PC-9 (cell line): ENCODE data around the gene CCNF.

Source experiments
- EZH2 ChIP-seq: fragments of 200-600 bp; sonication (generic); IDR thresholded peaks from 2 replicates; pipeline ENCODE4 v1.8.0; 2017; ENCODE audit warnings: antibody characterized with exemption, low read depth
- TF ChIP-seq, protein P1 (sequence below): fragments of 200-600 bp; sonication (generic); conservative IDR thresholded peaks from 2 replicates; pipeline ENCODE4 v1.6.1; 2017; ENCODE audit warnings: mixed run types, antibody characterized with exemption, mild to moderate bottlenecking, moderate library complexity

DNA sequence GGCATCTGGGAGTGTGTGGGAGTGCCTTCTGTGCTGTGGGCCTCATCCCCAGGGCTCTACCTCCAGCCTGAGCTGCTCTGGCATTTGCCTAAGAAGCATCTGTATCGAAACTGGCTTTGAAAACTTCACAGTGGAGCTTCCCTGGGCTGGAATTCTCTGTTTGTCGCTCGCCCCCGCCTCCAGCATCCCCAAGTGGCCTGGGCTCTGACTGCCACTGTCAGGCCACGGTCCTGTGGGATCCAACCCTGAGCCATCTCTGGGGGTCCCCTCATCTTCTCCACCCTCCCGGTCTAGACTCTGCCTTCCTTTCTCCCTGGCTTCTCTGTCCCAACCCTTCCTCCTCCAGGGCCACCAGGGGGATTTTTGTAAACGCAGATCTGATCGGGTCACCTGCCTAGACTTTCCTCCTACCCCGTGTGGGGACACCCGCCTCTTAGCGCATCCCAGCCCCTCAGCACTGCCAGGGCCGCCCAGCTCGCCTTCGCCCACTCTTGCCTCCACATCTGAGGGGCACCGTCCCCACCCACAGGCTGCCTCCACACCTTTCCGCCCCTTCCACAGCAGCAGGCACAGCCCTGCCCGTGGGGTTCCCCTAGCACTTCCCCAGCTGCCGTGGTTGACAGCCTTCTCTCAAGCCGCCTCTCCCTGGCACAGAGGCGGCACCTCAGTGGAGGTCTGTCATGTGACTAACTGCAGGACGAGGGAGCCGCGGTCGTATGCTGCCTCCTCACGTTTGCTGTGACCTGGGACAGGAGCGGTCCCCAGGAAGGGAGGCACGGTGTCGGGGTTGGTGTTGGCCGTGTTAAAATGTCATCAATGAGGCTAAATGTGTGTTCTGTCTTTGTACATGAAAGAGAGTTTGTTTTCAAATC, 57.6 kb downstream of the CCNF start:
- TF ChIP-seq, protein P1, sequence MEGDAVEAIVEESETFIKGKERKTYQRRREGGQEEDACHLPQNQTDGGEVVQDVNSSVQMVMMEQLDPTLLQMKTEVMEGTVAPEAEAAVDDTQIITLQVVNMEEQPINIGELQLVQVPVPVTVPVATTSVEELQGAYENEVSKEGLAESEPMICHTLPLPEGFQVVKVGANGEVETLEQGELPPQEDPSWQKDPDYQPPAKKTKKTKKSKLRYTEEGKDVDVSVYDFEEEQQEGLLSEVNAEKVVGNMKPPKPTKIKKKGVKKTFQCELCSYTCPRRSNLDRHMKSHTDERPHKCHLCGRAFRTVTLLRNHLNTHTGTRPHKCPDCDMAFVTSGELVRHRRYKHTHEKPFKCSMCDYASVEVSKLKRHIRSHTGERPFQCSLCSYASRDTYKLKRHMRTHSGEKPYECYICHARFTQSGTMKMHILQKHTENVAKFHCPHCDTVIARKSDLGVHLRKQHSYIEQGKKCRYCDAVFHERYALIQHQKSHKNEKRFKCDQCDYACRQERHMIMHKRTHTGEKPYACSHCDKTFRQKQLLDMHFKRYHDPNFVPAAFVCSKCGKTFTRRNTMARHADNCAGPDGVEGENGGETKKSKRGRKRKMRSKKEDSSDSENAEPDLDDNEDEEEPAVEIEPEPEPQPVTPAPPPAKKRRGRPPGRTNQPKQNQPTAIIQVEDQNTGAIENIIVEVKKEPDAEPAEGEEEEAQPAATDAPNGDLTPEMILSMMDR = no peak
- TF ChIP-seq EZH2 = no peak
